Transverse colon (tissue), 3 donors: Measurements from ENCODE around the gene ARL5A.

Experiments
- EP300 ChIP-seq: sonication (generic); formaldehyde crosslinking; IDR thresholded peaks from one replicate; pipeline ENCODE4 v1.6.1; 2017; ENCODE audit warnings: antibody characterized with exemption, low read depth
- POLR2A ChIP-seq: fragments of 450-650 bp; IDR thresholded peaks from one replicate; pipeline ENCODE4 v1.6.1; 2016; ENCODE audit warnings: antibody characterized with exemption, mild to moderate bottlenecking, moderate library complexity
- TF ChIP-seq, protein P1 (sequence below), 5 experiments: fragments of 200-600 bp in 3 of 5; fragments of 450-650 bp in 2 of 5; sonication (generic) in 3 of 5; IDR thresholded peaks; 1 replicate in 2 of 5; 2 replicates in 3 of 5; pipeline ENCODE4 v1.5.1; 2016 to 2017; ENCODE audit warnings: antibody characterized with exemption in 5 of 5, inconsistent platforms in 3 of 5, mild to moderate bottlenecking in 2 of 5, moderate library complexity in 1 of 5

DNA sequence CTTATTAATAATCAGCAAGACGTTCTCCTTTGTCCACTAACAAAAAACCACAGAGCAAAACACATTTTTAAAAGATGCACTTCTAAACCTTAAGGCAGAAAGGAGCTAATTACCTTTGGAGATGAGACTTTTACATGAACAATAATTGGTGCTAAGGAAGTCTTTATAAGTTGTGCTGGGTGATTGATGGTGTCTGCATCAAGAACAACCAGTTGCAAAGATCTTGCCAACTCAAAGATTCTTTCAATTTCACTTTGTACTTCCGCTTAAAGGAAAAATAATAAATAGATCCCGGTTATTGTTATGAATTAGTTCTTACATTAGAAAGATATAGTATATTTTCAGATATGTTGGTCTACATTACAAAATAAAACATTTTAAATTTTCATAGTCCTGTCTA lies 26.9 kb upstream of the ARL5A start:
- TF ChIP-seq, protein P1, sequence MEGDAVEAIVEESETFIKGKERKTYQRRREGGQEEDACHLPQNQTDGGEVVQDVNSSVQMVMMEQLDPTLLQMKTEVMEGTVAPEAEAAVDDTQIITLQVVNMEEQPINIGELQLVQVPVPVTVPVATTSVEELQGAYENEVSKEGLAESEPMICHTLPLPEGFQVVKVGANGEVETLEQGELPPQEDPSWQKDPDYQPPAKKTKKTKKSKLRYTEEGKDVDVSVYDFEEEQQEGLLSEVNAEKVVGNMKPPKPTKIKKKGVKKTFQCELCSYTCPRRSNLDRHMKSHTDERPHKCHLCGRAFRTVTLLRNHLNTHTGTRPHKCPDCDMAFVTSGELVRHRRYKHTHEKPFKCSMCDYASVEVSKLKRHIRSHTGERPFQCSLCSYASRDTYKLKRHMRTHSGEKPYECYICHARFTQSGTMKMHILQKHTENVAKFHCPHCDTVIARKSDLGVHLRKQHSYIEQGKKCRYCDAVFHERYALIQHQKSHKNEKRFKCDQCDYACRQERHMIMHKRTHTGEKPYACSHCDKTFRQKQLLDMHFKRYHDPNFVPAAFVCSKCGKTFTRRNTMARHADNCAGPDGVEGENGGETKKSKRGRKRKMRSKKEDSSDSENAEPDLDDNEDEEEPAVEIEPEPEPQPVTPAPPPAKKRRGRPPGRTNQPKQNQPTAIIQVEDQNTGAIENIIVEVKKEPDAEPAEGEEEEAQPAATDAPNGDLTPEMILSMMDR (IDR thresholded peaks at IDR 0.05) = no peak
- TF ChIP-seq EP300 (no peak), POLR2A (no peak)
